Karpas-422 (cell line): Measurements from ENCODE around the gene UVSSA. TPM values are rescaled to one million over a fixed set of nuclear protein-coding genes. Genes with fewer than 3 reads are reported as not detected.

Experiments used
- DNase-seq: peaks from one replicate; pipeline ENCODE4 v3.0.0-alpha.2; 2015
- H2AFZ ChIP-seq: fragments of 200-600 bp; sonication (generic); 2 replicates; pipeline ENCODE4 v1.6.1; 2014; ENCODE audit warnings: antibody characterized with exemption, low read length, mixed read lengths
- H3K27ac ChIP-seq: fragments of 200-600 bp; sonication (generic); 2 replicates; pipeline ENCODE4 v1.5.1; 2014; ENCODE audit warnings: mild to moderate bottlenecking, low read length, moderate library complexity
- H3K27me3 ChIP-seq: fragments of 200-600 bp; sonication (generic); 2 replicates; pipeline ENCODE4 v1.6.1; 2014; ENCODE audit warnings: low read length, mixed read lengths
- H3K36me3 ChIP-seq: fragments of 200-600 bp; sonication (generic); 2 replicates; pipeline ENCODE4 v1.6.1; 2014; ENCODE audit warnings: low read length, mixed read lengths; ENCODE audit not compliant: insufficient read depth
- H3K4me1 ChIP-seq: fragments of 200-600 bp; sonication (generic); 2 replicates; pipeline ENCODE4 v1.6.1; 2014; ENCODE audit warnings: mild to moderate bottlenecking, low read length, mixed read lengths
- H3K4me2 ChIP-seq: fragments of 200-600 bp; sonication (generic); 2 replicates; pipeline ENCODE4 v1.6.1; 2014; ENCODE audit warnings: low read length, low read depth, mild to moderate bottlenecking; ENCODE audit not compliant: poor library complexity, severe bottlenecking
- H3K4me3 ChIP-seq: fragments of 200-600 bp; sonication (generic); 2 replicates; pipeline ENCODE4 v1.5.1; 2014; ENCODE audit warnings: mild to moderate bottlenecking, antibody characterized with exemption, low read length, mixed read lengths
- H3K79me2 ChIP-seq: fragments of 200-600 bp; sonication (generic); 2 replicates; pipeline ENCODE4 v1.6.1; 2014; ENCODE audit warnings: mild to moderate bottlenecking, low read length, mixed read lengths
- H3K9ac ChIP-seq: fragments of 200-600 bp; sonication (generic); 2 replicates; pipeline ENCODE4 v1.6.0; 2014; ENCODE audit warnings: low read length
- H3K9me2 ChIP-seq: fragments of 200-600 bp; sonication (generic), shearing (Covaris generic); replicated peaks from 2 replicates; pipeline ENCODE4 v1.6.0; 2014; ENCODE audit warnings: mild to moderate bottlenecking, low read length, moderate library complexity; ENCODE audit not compliant: insufficient read depth
- H3K9me3 ChIP-seq: fragments of 300-700, 200-600 bp; sonication (generic); 2 replicates; pipeline ENCODE4 v1.6.1; 2014; ENCODE audit warnings: low read length, mixed read lengths
- H4K20me1 ChIP-seq: fragments of 200-600 bp; sonication (generic); 2 replicates; pipeline ENCODE4 v1.6.1; 2014; ENCODE audit warnings: mild to moderate bottlenecking, antibody characterized with exemption, low read length, low read depth; ENCODE audit not compliant: insufficient read depth
- total RNA-seq: library from RNA; depleted of rRNA; stranded (reverse); fragments of >200 nt; shearing (Covaris generic); gene quantifications from 2 replicates; pipeline ENCODE4 v1.2.3, GENCODE V29; 2014; ENCODE audit warnings: low replicate concordance

Gene UVSSA
- total RNA-seq, 1 experiment from 2014 or later, result 12.4 TPM

DNA sequence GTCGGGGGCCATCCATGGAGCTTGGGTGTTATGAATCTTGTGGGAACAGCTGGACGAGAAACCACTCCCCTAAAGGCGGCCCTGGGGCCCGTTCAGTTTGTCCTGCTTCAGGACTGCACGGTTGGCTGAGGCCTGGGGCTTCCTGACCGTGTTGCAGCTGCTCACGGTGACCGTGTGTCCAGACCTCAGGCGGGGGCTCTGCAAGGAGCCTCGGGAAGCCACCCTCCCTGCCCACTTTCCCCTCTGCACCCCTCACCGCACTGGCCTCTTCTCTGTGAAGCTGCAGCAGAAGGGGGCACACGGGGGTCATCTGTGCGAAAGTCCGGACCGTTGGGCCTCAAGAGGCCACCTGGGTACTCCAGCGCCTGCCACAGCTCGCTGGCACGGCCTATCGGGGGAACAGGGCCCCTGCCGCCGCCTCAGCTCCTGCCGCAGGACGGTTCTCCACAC, 29.4 kb downstream of the UVSSA start:
- no peaks in the 10 kb centered on the region for H3K4me1 ChIP-seq
- H3K36me3 ChIP-seq, result no peaks in the 10 kb centered on the region
- H4K20me1 ChIP-seq, result no peaks in the 10 kb centered on the region
- no peaks in the 10 kb centered on the region for H3K27me3 ChIP-seq
- no peak for DNase-seq
- no peaks in the 10 kb centered on the region for H3K79me2 ChIP-seq
- no peak overlapping the region for H3K4me3 ChIP-seq
- H3K9me3 ChIP-seq, result no peaks in the 10 kb centered on the region
- H3K9ac ChIP-seq, result no peak overlapping the region
- no peaks in the 10 kb centered on the region for H3K9me2 ChIP-seq
- H3K27ac ChIP-seq, result no peak overlapping the region
- H2AFZ ChIP-seq, result no peak overlapping the region
- no peak overlapping the region for H3K4me2 ChIP-seq

DNA sequence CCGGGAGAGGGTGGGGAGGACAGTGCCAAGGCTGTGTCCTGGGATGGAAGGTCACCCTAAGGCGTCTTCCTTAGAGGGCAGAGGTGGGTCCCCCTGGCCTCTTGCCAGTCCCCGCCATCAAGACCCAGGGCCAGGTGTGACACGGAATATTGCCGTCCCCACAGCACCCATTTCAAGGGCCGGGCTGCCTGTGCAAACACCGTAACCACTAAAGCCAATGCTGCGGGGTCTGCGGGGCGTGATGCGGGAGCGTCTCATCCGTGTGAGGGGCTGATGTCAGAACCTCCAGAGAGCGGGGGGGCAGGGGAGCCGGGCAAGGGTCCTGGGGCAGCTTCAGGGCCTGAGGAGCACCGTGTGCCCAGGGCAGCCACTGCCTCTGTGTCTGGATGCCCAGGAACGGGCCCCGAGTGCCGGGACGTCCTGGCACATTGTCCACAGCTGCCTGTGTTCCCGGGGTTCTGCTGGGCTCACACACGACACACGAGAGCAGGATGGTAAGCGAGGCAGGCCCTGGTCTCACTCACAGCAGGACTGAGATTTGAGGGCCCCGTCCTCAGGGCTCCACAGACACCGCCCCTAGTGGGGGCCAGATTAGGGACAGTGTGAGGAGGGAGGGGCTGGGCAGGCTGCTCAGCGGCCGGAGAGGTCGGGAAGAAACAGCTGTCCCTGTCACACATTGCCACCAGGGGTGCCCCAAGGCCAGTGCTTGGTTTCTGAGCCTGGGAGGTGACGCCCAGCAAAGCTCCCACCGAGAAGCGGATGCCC, 30.0 kb downstream of the UVSSA start:
- no peak overlapping the region for H3K9ac ChIP-seq
- H3K79me2 ChIP-seq, result no peaks in the 10 kb centered on the region
- H3K27ac ChIP-seq, result no peak overlapping the region
- H3K4me2 ChIP-seq, result no peak overlapping the region
- no peaks in the 10 kb centered on the region for H3K9me2 ChIP-seq
- H2AFZ ChIP-seq, result no peak overlapping the region
- DNase-seq, result no peak
- no peaks in the 10 kb centered on the region for H4K20me1 ChIP-seq
- H3K27me3 ChIP-seq, result no peaks in the 10 kb centered on the region
- H3K4me1 ChIP-seq, result no peaks in the 10 kb centered on the region
- no peaks in the 10 kb centered on the region for H3K36me3 ChIP-seq
- no peak overlapping the region for H3K4me3 ChIP-seq
- no peaks in the 10 kb centered on the region for H3K9me3 ChIP-seq

DNA sequence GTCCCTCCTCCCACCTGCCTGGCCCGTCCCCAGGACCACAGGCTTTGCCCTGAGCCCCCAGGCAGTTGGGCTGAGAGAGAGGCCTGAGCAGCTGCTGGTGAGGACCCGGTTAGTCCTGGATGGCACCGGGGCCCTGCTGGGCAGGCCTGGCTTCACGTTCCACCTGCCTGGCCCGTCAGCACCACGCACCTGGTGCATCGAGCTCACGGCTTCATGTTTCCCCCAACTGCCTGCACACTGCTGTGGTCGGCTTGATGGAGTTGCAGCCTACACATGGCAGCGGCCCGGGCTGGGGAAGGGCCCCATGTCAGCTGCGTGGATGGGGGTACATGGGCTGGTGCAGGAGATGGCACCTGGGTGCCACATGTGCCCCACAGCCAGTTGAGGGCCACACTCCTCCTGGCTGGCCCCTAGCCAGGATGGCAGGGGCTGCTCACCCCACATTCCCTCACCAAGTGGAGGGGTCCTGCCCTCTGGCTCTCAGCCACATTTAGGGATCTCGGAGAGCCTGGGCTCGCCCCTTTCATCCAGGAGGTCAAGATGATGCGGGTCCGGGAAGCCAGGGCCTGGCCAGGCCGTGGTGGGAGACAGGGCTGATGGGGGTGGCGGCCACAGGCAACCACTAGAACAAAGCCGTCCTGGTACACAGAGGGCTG, 30.7 kb downstream of the UVSSA start:
- H3K4me1 ChIP-seq, result no peaks in the 10 kb centered on the region
- no peaks in the 10 kb centered on the region for H3K36me3 ChIP-seq
- no peaks in the 10 kb centered on the region for H3K27me3 ChIP-seq
- no peaks in the 10 kb centered on the region for H3K9me3 ChIP-seq
- no peak overlapping the region for H3K4me2 ChIP-seq
- no peaks in the 10 kb centered on the region for H3K9me2 ChIP-seq
- H3K79me2 ChIP-seq, result no peaks in the 10 kb centered on the region
- no peak overlapping the region for H3K27ac ChIP-seq
- H3K9ac ChIP-seq, result no peak overlapping the region
- no peak for DNase-seq
- H2AFZ ChIP-seq, result no peak overlapping the region
- no peak overlapping the region for H3K4me3 ChIP-seq
- no peaks in the 10 kb centered on the region for H4K20me1 ChIP-seq

DNA sequence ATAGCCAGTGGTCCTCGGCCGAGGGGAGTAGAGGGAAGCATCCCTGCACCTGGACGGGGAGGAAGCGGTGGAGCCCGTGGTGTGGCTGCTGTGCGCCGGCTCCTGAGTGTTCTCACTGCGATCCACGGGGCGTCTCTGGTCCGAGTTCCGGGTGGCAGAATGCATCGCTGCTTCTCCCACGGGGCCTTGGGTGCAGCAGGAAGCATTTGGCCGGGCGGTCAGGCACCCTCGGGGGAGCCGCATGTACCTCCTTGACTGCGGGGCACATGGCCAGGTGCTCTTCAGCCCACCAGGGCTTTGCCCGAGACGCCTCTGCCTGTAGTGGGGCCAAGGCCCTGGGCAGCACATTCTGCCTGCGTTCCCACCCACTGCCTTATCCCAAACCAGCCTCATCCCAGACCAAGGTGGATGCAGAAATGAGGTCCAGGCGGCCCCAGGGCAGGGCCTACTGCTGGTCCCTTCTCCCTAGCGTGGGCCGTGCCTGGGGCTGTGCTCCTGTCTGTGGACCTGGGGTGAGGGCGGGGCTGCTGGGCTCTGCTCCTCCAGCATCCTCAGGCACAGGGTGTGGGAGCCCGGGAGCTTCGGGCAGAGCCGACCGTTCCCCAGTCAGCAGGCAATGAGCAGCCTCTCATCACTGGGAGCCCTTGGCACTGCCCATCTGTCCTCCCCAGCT, 31.7 kb downstream of the UVSSA start:
- no peaks in the 10 kb centered on the region for H3K27me3 ChIP-seq
- DNase-seq, result no peak
- H3K9me2 ChIP-seq, result no peaks in the 10 kb centered on the region
- no peak overlapping the region for H3K4me3 ChIP-seq
- no peaks in the 10 kb centered on the region for H4K20me1 ChIP-seq
- no peak overlapping the region for H3K4me2 ChIP-seq
- no peak overlapping the region for H2AFZ ChIP-seq
- no peaks in the 10 kb centered on the region for H3K79me2 ChIP-seq
- H3K27ac ChIP-seq, result no peak overlapping the region
- no peak overlapping the region for H3K9ac ChIP-seq
- no peaks in the 10 kb centered on the region for H3K4me1 ChIP-seq
- H3K36me3 ChIP-seq, result no peaks in the 10 kb centered on the region
- H3K9me3 ChIP-seq, result no peaks in the 10 kb centered on the region

DNA sequence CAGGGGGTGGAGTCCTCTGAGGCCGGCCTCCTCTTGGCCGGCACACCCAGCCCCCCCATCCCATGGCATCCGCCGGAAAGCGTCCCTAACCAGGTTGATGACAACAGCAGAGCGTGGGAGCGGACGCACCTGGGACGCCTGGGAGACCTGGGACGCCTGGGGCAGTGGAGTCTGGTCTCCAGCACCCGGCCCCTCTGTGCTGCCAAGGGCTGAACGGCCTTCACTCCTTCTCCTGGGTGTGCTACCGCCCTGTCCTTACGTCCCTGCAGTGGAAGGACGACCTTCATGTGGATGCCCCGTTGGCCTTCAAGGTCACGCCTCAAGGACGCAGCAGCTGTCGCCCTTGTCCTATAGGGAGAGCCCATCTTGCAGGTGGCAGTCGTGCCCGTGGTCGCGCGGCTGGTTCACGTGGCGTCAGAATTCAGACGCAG, 32.4 kb downstream of the UVSSA start:
- no peaks in the 10 kb centered on the region for H4K20me1 ChIP-seq
- no peaks in the 10 kb centered on the region for H3K36me3 ChIP-seq
- H3K4me3 ChIP-seq, result no peak overlapping the region
- H3K79me2 ChIP-seq, result no peaks in the 10 kb centered on the region
- no peak for DNase-seq
- H3K4me2 ChIP-seq, result no peak overlapping the region
- no peaks in the 10 kb centered on the region for H3K4me1 ChIP-seq
- no peak overlapping the region for H2AFZ ChIP-seq
- H3K9ac ChIP-seq, result no peak overlapping the region
- H3K27ac ChIP-seq, result no peak overlapping the region
- no peaks in the 10 kb centered on the region for H3K9me3 ChIP-seq
- no peaks in the 10 kb centered on the region for H3K9me2 ChIP-seq
- no peaks in the 10 kb centered on the region for H3K27me3 ChIP-seq

DNA sequence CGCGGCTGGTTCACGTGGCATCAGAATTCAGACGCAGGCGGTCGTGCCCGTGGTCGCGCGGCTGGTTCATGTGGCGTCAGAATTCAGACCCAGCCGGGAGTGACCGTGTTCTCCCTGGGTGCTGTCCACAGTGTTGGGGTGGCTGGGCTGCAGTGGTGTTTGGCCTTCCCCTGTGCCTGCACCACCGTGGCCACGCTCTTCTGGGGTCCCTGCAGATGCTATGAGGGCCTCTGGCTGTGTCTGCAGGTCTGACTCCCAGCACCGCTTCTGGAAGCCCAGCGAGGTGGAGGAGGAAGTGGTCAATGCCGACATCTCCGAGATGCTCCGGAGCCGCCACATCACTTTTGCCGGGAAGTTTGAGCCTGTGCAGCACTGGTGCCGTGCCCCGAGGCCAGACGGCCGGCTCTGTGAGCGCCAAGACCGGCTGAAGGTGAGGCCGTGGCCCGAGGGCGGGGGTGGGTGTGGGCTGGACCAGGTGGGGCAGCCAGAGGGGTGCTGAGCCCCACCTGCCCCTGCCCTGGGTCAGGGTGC, 32.9 kb downstream of the UVSSA start:
- no peaks in the 10 kb centered on the region for H3K79me2 ChIP-seq
- H3K9ac ChIP-seq, result no peak overlapping the region
- no peaks in the 10 kb centered on the region for H3K9me3 ChIP-seq
- H3K4me1 ChIP-seq, result no peaks in the 10 kb centered on the region
- H3K27ac ChIP-seq, result no peak overlapping the region
- H4K20me1 ChIP-seq, result no peaks in the 10 kb centered on the region
- no peak overlapping the region for H2AFZ ChIP-seq
- H3K9me2 ChIP-seq, result no peaks in the 10 kb centered on the region
- H3K27me3 ChIP-seq, result no peaks in the 10 kb centered on the region
- no peak for DNase-seq
- no peaks in the 10 kb centered on the region for H3K36me3 ChIP-seq
- no peak overlapping the region for H3K4me3 ChIP-seq
- H3K4me2 ChIP-seq, result no peak overlapping the region

DNA sequence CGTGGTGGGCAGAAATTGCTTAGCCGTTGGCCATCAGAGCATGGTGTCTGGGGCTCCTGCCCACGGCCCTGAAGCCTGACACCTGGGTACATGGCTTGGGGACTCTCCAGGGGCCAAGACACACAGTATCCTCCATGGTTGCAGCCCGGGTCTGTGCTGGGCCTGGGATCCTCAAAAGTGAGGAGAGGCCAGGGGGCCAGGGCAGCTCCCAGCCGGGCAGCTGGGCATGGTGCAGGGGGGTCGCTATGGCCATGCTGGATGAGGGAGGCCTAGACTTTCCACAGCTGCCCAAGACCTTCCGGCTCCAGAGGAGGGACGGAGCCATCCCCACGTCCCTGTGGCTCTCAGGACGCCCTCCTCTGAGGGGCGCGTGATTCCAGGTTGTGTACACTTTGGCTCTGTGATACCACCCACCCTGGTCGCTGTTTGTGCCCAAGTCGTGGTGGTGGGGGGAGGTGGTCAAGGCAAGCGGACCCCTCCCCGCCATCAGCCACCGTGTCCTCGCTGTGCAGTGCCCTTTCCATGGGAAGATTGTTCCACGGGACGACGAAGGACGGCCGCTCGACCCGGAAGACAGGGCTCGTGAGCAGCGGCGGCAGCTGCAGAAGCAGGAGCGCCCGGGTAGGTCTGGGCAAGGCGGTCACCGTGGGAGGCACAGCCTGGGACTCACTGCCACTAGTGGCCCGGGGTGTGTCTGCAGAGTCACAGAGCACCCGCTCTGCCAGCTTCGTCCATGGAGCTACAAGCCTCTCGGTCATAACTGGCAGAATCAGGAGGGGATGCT, 33.6 kb downstream of the UVSSA start:
- Histone ChIP-seq H3K79me2 (no peaks in the 10 kb centered on the region), H3K27me3 (no peaks in the 10 kb centered on the region), H3K9ac (no peak overlapping the region), H4K20me1 (no peaks in the 10 kb centered on the region), H3K27ac (no peak overlapping the region), H3K9me3 (no peaks in the 10 kb centered on the region), H2AFZ (no peak overlapping the region), H3K4me1 (no peaks in the 10 kb centered on the region), H3K4me2 (no peak overlapping the region), H3K9me2 (no peaks in the 10 kb centered on the region), H3K36me3 (no peaks in the 10 kb centered on the region), H3K4me3 (no peak overlapping the region)
- no peak for DNase-seq
